HG03108 (cell line): Measurements from ENCODE around the gene RPL27A.

Source experiments
- ATAC-seq: cut with Tn5 transposase; IDR thresholded peaks from one replicate; pipeline ENCODE4 v1.9.1; 2021; ENCODE audit warnings: moderate library complexity; ENCODE audit not compliant: unreplicated experiment

Gene RPL27A

DNA sequence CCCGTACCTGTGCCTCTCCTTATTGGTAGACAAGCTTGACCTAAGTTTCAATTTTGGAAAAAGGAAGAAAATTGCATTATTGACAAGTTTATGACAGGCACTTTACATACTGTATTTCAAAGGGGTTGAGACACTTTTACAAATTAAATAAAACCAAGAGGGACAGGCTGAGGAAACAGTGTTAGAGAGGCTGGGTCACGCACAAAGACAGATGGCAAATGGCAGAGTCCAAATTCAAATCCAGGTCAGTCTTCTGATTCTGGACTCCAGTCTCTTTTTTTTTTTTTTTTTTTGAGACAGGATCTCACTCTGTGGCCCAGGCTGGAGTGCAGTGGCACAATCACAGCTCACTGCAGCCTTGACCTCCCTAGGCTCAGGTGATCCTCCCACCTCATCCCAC is 10.2 kb upstream of the RPL27A start:
- no peak for ATAC-seq

DNA sequence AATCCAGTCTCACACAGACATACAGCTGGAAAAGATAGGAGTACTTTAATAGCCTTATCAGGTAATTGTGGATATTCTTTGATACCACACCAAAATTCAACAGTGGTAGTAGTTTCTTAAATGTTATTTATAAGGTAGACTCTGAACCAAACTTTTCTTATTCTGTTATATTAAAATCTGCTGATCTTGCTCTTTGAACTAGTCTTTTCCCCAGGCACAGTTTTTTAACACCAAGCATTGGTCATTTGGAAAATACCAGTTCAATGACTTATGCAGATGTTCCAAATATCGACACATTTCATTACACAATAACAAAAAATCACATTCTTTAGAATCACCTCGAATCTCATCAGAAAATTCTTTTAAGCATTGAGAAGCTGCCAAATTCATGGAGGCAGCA is 7.7 kb upstream of the RPL27A start:
- ATAC-seq, result no peak

DNA sequence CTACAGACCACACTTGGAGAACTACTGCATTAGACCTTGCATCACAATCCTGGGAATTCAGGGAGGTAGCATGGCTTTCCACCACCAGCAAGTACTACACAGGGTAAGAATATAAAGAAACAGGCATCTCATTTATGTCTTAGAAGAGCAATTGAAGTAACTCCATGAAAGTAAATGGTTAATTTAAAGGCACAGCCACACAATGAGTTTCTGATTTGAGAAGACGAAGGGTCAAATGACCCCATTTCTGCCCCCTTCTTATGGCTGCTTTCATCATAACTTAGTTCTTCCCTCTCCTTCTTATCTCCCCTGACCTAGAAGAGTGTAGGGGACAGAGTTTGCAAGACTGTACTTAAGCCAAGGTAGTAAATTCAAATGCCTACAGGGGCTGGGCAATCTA is 6.1 kb upstream of the RPL27A start:
- no peak for ATAC-seq

DNA sequence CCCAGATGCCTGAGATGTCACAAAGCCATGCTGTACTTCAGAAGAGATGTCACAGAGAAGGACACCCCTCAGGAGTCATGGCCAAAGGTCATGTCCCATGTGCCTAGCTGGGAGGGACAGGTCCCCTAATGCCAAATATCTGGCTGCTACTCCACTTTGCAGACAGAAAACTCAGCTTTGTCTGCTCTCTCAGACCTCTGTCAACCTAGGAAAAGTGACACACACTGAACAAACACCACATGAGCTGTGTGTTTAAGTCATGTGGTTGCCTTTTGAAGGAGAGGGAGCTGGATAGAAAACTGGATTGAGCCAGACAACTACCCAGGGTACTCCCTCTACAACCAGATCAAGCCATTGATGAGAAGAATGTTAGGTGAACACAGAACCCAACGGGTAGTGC is 3.6 kb upstream of the RPL27A start:
- no peak for ATAC-seq

DNA sequence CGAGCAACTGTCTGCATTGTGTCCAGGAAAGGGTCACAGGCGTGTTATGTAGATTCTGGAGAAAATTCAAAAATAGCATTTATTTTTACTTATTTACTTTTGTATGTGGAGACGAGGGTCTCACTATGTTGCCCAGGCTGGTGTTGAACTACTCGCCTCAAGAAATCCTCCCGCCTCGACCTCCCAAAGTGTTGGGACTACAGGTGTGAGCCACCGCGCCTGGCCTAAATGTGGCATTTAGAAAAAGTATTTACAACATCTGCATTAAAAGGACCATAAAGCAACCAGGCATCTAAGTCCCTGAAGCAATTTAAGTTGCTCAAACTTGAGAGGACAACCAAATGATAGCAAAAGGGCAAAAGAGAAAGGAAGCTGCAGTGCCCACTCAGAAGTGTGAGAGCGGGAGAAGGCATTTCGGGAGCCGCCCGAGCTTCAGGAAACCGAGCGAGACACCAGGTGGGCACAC is 722 bp upstream of the RPL27A start:
- ATAC-seq, result no peak

DNA sequence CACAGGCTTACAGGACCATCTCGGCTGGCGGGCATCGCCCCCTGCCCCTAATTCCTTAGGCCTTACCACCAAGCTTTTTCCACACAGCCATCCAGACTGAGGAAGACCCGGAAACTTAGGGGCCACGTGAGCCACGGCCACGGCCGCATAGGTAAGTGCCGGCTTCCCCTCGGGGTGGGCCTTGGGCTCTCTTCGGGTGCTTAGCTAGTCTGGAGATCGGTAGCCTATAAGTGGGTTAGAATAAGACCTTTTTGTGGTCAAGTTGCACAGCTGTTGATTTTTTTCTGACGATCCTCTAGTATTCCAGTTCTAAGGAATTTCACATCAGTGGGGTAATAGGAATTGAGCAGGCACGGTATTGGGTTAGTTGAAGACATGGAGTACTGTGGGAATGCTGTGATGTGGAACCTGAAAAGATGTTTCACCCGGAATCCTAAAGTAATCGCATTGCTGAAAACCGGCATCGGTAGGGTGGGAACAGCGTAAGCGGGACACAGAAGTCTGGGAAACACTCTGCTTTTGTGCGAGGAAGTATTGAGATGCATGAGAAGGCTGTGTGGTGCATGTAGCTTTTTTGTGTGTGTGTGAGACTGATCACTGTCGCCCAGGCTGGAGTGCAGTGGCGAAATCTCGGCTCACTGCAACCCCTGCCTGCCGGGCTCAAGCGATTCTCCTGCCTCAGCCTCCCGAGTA is 669 bp downstream of the RPL27A start:
- ATAC-seq, result no peak

DNA sequence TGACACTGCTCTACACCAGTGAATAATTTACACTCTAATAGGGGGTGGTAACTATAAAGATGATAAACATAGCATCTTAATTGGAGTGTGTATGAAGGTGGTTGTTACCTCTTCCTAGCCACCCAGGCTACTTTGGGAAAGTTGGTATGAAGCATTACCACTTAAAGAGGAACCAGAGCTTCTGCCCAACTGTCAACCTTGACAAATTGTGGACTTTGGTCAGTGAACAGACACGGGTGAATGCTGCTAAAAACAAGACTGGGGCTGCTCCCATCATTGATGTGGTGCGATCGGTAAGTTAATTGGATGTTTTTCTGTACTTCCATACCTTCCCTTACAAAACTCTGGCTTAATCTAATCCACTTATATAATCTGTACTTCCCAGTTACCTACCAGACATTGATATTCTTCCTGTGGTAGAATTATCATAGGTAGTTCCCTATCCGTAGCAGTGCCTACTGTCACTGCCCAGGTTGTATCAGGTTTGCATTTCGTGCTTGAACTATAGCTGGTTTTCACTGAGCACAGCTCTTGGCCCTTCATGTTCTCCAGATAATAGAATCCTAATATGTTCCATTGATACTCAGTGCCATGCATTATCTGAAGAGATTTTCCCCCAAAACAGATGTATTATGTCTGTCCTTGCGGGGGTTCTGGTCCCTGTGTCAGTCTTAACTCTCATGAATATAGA is 2.2 kb downstream of the RPL27A start:
- no peak for ATAC-seq

DNA sequence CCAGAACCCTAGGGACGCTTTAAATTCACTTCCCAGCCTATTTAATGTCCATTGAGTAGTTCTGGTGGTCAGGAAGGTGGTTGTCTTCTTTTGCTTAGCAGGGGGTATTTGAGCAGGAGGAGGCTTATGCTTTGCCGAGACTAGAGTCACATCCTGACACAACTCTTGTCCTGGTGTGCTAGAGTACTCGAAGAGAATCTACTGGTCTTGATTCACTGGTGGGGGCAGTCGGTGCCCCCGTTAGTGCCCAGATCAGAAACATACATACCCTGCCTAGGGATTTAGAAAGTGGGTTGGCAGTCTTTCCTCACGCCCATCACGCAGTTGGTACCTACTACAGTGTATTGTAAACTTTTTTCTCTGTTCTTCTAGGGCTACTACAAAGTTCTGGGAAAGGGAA is 2.7 kb downstream of the RPL27A start:
- ATAC-seq, result no peak

DNA sequence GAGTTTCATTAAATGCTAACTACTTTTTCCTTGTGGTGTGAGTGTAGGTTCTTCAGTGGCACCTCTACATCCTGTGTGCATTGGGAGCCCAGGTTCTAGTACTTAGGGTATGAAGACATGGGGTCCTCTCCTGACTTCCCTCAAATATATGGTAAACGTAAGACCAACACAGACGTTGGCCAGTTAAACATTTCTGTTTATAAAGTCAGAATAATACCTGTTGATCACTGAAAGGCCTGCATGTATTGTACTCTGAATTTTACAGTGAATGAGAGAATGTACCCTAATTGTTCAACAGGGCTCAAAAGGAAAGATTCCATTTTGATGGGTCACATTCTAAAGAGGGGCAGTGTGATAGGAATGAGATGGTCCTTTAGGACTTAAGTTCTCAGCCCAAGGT is 3.2 kb downstream of the RPL27A start:
- no peak for ATAC-seq

DNA sequence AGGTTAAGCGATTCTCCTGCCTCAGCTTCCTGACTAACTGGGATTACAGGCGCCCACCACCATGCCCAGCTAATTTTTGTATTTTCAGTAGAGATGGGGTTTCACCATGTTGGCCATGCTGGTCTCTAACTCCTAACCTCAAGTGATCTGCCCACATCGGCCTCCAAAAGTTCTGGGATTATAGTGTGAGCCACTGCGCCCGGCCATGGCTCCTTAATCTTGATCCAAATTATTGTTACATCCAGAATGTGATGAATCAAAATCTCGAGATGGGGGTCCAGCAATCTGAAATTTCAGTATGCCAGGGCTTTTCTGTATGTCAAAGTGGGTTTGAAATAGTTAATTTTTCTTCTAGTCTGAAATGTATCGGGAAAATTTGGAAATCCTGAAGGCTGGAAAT is 3.7 kb downstream of the RPL27A start:
- ATAC-seq, result no peak

DNA sequence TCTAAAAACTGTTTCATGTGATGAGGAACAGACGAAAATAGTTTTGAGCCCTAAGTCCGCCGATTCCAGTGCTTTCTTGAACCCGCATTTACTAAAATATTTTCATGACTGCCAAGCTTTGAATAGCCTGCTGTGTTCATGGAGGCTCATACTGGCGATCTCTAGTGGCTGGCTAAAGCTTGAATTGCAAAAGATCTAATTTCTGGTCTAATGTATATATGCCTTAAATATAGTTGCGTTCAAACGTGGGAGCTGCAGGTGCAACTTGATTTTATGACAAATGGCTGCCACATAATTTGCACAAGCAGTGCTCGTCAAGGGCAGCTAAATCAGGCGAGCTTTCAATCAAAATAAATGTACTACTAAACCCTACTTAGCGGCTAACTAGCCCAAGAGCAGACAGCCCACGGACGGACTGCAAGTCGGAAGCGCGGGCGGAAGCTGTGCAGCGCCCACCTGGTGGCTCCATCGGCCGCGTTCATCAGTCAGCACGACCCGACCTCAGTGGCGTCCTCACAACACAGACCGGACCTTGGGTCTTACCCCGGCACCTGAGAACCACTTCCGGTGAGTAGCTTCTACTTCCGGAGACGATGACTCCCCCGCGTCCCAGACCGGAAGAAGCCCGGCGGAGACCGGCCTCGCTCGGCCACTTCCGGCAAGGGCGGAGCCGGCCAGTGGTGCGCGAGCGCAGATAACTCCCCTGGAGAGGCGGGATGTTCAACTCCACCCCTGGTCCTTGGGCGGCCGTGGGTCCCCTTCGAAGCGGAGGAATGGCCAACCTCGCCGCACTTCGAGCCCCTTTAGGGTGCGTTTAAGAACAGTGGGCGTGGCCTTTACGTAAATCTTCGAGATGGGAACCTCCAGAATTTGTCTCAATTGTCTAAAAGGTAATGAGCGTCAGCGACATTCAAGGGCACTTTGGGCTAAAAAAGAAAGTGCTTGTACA is 6.1 kb downstream of the RPL27A start:
- ATAC-seq, result peak; percentile 95

DNA sequence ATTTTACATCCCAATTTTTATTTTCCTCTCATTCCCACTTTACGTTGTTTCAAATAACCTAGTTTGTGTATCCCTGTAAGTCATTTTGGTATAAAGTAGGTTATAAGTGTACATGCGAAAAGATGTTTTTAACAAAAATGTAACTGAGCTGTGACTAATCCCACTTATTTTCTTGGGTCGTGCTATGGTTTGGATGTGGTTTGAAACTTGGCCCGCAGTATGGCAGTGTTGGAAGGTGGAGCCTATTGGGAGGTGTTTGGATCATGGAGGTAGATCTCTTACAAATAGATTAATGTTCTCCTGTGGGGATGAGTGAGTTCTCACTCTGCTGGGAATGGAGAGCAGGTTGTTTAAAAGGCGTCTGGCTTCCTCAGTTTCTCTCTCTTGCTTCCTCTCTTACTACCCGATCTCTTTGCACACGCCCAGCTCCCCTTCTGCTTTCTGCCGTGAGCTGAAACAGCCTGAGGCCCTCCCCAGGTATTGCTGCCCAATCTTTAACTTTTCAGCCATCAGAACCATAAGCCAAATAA is 7.2 kb downstream of the RPL27A start:
- no peak for ATAC-seq

DNA sequence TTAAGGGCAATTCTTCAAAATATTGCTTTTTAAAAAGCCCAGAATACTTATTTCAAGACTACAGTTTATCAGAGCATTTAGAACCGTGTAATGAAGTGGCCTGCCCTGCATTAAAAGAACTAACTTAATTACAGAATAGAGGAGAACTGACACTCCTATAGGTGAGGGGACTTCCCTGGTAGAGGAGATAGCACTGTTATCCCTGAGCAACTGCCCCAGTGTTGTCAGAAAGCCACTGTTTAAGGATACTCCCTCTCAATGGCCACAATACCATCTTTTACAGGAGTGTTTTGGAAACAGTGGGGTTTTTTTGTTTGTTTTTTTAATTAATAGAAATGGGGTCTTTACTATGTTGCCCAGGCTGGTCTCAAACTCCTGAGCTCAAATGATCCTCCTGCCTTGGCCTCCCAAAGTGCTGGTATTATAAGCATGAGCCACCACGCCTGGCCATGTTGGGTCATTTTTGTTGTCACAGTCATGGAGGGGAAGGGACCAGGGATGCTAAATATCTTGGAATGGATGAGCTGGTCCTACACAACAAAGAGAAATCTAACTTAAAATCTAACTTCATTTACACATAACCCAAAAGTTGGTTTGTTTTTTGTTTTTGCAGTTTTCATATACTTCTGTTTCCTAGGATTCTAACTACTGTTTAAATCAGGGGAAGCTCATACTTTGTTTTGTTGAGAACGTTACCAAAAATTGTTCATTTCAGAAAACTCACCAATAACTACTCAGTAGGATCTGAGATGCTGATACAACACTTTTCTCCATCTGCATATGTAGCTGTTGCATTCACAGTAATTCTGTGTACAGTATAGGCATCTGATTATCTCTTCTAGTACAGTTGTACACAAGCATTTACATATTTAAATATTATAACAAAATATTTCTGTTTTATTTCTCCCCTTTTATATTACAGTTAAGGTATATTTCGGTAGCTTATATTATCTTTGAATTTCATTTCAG is 8.1 kb downstream of the RPL27A start:
- no peak for ATAC-seq

DNA sequence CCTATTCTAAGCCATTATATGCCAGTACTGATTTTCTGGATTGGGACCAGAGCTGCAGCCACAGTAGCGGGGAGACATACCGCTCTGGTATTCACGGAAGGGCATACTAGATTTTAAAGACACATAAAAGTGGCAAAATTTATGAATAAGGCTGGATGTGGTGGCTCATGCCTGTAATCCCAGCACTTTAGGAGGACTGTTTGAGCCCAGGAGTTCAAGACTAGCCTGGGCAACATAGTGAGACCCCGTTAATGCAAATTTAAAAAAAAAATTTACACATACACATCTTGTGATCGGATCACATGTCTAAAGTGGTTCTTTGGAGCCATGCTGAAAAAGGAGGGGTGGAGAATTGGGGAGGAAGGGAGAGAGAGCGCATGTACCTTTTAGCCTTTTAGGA is 9.0 kb downstream of the RPL27A start:
- ATAC-seq, result no peak

DNA sequence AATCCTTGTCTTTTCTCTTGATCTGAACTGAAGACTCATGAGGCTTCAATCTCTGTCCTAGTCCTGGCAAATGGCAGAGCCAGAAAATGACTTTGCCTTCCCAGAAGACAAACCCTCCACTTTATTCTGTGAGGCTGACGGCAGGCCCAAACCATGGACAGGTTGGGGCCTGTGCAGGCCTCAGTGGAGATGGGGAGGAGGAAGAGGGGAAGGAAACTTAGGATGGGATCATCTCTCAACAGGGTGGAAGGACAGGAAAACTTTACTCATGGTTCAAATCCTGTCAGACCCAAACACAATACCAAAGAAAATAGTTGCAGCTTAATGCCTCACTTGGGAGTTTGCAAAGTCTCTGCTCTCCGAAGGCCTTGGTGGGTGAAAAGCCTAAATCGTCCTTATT is 9.8 kb downstream of the RPL27A start:
- no peak for ATAC-seq

DNA sequence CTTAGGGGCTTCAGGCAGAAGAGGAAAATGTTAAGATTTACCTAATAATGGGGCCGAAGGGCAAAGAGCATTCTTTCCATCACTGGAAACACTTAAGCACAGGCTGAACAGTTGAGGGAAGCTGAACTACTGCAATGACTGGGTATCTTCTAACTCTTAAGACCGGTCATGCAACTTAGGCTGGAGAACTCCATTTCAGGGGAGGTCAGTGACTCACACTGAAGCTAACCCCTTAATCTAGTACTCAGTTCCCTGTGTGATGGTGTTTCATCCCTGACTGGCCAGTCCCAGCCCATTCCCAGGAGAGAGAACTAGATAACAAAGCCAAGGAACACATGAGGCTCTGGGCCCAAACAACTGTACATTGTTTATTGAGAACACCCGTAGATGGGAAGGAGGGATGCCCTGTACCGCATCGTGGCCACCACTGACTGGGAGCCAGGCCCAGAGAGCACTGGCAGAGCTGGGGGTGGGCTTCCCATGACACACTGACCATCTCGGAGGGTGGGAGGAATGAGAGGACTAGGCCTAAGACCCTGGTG is 10.5 kb downstream of the RPL27A start:
- ATAC-seq, result no peak

DNA sequence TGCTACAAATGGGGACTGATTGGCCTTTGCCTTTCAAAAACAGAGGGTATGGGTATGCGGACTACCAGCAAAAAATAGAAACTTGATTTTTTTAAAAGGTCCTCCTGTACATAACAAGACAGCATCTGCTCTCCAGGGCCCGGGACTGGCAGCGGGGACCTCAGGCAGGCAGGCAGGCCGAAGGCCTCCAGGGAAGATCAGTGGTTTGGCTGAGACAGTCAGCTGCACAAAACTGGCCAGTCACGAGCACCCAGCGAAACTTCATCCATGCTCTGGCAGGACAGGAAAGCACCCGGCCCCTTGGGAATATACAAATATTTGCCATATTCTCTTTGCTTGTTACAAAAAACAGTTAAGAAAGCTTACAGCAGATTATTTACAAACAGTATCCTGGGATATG is 11.0 kb downstream of the RPL27A start:
- ATAC-seq, result no peak

DNA sequence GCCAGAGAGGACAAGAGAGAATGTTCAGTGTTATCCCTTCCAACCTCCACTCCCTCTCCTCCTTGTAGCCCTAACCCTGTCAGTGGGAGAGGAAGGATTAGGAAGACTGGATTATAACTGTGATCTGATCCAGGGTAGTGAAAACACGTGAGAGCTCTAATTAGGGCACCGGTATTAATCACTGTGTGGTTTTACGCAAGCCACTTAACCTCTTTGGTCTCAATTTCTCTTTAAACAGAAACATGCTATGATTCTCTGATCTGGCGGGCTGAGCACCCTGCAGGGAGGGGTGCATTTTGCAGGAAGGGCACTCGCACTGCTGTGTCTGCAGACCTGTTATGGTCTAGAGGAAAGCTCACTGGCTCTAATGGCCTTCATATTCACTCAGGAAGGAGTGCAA is 11.5 kb downstream of the RPL27A start:
- ATAC-seq, result no peak

DNA sequence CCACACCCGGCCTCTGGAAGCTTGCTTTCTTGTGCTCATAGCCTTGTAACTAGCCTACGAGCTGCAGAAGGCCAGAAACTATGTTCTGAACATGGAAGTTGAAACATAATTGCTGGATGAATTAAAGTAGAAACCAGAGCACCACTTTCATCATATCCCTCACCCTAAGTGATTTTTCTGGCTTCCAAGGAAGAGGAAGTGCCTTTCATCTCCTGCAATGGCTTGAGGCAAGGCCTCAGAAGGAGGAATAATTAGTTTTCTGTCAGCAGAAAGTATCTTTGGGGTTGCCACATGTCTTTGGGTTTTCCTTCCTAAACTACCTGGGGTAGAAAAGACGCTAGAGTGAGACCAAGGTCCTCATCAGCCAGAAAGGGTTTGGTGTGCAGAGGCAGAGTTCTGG is 14.5 kb downstream of the RPL27A start:
- ATAC-seq, result no peak

DNA sequence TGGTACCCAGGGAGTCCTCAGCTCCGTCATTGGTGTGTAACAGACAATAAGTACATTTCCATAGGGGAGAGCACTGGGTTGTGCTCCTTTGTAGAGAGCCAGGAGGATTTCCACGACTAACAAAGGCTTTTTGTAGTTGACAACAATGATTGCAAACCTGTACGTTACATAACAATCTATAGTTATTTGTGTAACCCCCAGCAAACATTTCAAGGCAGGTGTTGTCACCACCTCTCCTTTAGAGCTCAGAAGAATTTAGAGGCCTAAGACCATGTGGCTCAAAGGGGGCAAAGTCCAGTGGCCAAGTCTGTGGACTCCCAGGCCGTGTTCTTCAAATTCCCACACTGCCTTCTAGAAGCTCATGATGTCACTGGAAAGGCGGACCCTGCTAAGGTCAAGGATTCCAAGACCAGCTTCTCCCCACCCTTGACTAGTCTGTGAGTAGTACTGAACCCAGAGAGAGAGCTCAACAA is 15.8 kb downstream of the RPL27A start:
- ATAC-seq, result no peak
